WERI-Rb-1 (cell line): ENCODE results near the gene GRIP2.

Source experiments
- DNase-seq: peaks from one replicate; pipeline ENCODE4 v3.0.0-alpha.2; 2020
- H3K27ac ChIP-seq: fragments of 250-450 bp; sonication (Bioruptor Pico); 2 replicates; pipeline ENCODE4 v1.5.1; 2020; ENCODE audit warnings: mild to moderate bottlenecking, moderate library complexity
- H3K27me3 ChIP-seq: fragments of 250-450 bp; sonication (Bioruptor Pico); 2 replicates; pipeline ENCODE4 v1.5.1; 2021; ENCODE audit warnings: mild to moderate bottlenecking, low read depth, moderate library complexity; ENCODE audit not compliant: insufficient read depth, severe bottlenecking
- H3K36me3 ChIP-seq: fragments of 250-450 bp; sonication (Bioruptor Pico); 2 replicates; pipeline ENCODE4 v1.5.1; 2020; ENCODE audit warnings: mild to moderate bottlenecking, moderate library complexity
- H3K4me3 ChIP-seq: 2 replicates; pipeline ENCODE4 v1.5.1; 2011; ENCODE audit warnings: low read depth, mild to moderate bottlenecking, control low read depth, low read length
- H3K9me3 ChIP-seq: fragments of 250-450 bp; sonication (Bioruptor Pico); 2 replicates; pipeline ENCODE4 v1.5.1; 2021; ENCODE audit warnings: mild to moderate bottlenecking, moderate library complexity; ENCODE audit not compliant: severe bottlenecking
- TF ChIP-seq, protein P1 (sequence below): IDR thresholded peaks from 2 replicates; pipeline ENCODE4 v1.5.1; 2011; ENCODE audit warnings: low read depth, mild to moderate bottlenecking, control low read depth, inconsistent platforms, low read length

The GRIP2 gene

DNA sequence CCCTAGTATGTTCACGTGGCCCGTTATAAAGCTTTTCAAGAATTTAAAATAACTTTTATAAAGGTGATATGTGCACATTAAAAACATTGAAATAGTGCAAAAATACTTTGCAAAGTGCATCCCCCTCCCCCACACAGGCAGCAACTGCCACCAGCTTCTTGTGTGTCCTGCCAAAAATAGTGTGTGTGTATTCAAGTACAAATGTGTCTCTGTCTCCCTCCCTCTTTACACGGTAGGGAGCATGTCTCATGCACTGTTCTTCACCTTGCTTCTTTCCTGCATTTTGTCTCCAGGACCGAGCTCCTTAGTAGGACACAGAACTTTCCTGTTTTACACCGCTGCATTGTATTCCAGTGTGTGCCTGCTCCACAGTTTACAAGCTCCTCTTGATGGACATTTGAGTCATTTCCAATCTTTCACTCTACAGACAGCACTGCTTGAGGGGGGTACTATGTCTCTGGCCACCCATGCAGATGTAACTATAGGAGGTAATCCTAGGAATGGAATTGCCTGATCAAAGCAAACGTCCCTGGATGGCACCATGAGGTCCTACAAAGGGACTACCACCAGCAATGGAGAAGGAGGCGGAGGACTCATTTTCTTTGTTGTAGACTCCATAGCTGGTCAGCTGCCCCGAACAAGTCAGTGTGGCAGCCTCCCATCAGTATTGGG lies 85.4 kb downstream of the GRIP2 start:
- Histone ChIP-seq H3K36me3 (peaks cover 14% of the 10 kb centered on the region), H3K27ac (no peak overlapping the region), H3K4me3 (no peak overlapping the region), H3K27me3 (no peaks in the 10 kb centered on the region), H3K9me3 (no peaks in the 10 kb centered on the region)
- DNase-seq, result no peak
- TF ChIP-seq, protein P1, sequence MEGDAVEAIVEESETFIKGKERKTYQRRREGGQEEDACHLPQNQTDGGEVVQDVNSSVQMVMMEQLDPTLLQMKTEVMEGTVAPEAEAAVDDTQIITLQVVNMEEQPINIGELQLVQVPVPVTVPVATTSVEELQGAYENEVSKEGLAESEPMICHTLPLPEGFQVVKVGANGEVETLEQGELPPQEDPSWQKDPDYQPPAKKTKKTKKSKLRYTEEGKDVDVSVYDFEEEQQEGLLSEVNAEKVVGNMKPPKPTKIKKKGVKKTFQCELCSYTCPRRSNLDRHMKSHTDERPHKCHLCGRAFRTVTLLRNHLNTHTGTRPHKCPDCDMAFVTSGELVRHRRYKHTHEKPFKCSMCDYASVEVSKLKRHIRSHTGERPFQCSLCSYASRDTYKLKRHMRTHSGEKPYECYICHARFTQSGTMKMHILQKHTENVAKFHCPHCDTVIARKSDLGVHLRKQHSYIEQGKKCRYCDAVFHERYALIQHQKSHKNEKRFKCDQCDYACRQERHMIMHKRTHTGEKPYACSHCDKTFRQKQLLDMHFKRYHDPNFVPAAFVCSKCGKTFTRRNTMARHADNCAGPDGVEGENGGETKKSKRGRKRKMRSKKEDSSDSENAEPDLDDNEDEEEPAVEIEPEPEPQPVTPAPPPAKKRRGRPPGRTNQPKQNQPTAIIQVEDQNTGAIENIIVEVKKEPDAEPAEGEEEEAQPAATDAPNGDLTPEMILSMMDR, result no peak

DNA sequence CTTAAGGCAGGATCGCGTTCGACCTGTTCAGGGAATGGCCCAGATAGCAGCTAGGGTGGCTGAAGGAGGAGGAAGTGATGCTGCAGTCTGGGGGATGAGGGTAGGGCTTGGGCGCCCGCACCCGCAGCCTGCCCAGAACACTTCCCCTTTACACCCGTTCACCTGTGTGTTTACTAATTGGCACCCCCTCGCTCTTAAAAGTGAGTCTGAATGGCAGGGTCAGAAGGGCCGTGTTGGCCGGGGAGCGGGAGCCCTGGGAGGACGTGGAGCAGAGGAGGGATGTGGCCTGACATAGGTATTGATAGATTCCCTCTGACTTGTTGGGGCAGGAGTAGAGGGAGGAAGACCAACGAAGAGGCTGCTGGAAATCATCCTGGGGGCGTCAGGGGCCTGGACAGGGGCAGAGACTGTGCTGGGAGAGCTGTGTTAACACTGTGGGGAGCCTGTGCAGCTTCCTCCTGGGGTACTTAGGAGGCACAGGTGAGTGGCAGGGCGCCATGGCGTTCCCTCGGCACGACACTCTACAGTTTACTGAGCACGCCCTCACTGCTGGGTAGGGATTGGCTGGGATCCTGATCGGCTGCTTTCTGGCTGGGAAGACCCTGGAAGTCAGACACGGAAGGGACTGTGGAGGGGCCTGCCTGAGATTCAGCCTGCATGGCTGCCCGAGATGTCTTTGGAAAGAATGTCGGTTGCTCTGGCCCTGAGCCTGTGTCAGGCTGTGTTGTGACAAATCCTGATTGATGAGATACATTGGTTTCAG lies 86.1 kb downstream of the GRIP2 start:
- Histone ChIP-seq H3K27ac (peak overlapping the region; percentile 46), H3K9me3 (no peaks in the 10 kb centered on the region), H3K27me3 (no peaks in the 10 kb centered on the region), H3K36me3 (peaks cover 20% of the 10 kb centered on the region), H3K4me3 (no peak overlapping the region)
- no peak for DNase-seq
- TF ChIP-seq, protein P1, result no peak

DNA sequence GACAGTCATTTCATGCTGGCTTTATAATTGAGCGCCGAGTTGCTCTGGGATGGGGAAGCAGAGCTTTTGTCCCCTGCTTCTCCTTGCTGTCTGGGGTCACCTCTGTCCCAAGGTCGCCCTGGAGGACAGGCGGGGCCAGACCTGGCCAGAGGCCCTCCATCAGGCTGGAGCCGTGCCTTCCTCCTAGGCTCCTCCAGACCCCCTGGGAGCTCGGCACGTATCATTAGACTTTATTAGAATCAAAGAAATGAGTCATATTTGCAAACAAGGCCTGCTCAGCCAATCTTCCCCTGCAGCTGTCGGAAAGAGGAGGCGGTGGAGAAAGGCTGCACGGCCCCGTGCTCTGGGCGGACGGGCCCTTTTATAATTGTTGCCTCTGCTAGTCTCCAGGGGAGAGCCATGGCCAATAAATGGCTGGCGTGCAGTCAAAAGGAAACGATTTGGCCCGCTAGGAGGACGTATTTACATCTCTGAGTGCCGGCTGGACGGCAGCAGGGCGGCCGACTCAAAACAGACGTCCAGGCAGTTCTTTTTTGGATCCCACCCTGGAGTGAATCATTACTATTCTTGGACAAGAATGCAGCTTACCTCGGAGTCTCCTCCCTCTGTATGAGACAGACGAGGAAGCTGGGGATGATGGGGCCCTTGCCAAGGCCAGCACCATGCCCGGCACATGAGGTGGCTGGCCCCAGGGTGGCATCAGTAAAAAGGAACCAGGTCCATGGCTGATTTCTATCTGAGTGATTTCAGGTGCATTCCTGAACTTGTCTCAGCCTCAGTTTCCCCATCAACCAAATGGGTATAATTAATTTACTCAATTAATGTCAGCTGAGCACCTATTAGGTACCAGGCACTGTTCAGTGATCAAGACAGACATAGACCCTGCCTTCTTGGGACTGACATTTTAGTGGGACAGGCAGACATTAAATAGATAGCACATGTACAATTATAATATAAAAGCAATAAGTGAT lies 87.1 kb downstream of the GRIP2 start:
- DNase-seq, result no peak
- Histone ChIP-seq H3K36me3 (peaks cover 30% of the 10 kb centered on the region), H3K27me3 (no peaks in the 10 kb centered on the region), H3K27ac (no peak overlapping the region), H3K4me3 (no peak overlapping the region), H3K9me3 (no peaks in the 10 kb centered on the region)
- TF ChIP-seq, protein P1, result no peak

DNA sequence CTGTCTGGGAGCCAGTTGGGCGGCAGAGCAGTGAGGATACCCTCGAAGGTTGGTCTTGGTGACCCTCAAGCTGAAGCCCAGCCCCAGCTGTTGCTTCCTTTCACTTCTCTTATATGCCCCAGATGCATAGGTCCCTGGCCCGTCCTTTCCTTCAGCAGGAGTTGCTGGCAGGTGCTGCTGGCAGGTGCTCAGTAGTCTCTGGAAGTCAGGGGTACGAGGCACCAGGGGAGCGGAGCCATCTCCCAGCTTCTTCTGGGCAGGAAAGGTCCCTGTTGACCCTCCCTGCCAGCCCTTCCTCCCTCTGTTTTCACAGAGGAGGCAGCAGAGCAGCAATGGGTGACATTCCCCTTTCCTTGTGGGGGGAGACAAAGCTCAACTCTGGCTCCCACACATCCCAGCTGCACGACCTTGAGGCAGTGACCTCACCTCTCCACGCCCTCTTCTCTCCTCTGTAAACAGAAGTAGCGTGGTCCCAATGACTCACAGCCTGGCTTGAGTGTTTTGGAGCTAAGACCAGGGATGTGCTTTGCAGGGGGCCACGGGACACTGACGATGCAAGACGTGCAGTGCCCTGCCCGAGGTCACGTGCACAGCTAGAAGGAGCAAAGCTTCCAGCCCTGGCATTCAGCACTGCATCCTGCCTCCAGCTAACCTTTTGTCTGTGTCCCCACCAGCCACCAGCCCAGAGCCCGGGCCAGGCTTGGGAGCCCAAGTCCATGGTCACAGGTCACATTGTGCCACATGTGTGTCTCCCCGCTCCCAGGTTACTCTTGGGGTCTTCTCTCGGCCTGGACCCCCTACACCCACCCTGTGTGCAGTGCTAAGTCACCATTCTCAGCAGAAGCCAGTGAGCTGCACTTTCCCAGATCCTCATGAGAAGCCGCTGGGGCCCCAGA lies 88.0 kb downstream of the GRIP2 start:
- Histone ChIP-seq H3K36me3 (peaks cover 40% of the 10 kb centered on the region), H3K9me3 (no peaks in the 10 kb centered on the region), H3K27me3 (no peaks in the 10 kb centered on the region), H3K27ac (no peak overlapping the region), H3K4me3 (no peak overlapping the region)
- TF ChIP-seq, protein P1, result no peak
- DNase-seq, result no peak

DNA sequence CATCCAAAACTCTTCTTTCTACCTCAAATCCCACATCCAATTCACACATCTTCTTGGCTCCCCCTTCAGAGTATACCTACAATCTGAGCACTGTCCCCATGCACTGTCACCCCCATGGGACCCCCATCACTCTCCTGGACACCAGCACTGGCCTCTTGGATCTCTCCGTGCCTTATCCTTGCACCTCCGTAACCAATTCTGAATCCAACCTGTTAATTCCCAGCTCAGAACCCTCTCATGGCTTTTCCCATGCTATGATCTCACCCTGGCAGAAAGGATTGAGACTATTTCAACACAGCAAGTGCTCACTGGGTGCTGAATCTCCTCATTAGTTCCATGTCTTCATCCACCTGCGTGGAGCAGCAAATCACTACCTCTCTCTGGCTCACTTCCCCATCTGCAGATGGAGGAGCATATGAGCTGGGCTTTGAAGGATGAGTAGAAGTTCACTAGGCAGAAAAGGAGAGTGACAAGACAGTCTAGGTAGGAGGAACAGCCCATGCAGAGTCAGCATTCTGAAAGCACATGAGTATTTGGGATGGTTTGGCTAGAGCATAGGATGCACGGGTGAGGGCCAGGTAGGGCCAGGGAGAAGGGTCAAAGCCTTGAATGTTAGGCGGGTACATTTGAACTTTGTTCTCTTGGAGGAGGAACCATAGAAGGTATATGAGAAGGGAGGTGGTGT lies 89.1 kb downstream of the GRIP2 start:
- Histone ChIP-seq H3K9me3 (no peaks in the 10 kb centered on the region), H3K4me3 (no peak overlapping the region), H3K36me3 (peaks cover 49% of the 10 kb centered on the region), H3K27ac (no peak overlapping the region), H3K27me3 (no peaks in the 10 kb centered on the region)
- TF ChIP-seq, protein P1, result no peak
- no peak for DNase-seq
